ENCODE data around the gene CAP1. TPM values are rescaled to one million over a fixed set of nuclear protein-coding genes. Genes with fewer than 3 reads are reported as not detected.

CAP1 gene
- total and polyA plus RNA-seq, 10 of the 15 experiments (the other 5 are each of a cell fraction or from before 2014, with no cell fraction given) = 360 to 500 (median 431) TPM

DNA sequence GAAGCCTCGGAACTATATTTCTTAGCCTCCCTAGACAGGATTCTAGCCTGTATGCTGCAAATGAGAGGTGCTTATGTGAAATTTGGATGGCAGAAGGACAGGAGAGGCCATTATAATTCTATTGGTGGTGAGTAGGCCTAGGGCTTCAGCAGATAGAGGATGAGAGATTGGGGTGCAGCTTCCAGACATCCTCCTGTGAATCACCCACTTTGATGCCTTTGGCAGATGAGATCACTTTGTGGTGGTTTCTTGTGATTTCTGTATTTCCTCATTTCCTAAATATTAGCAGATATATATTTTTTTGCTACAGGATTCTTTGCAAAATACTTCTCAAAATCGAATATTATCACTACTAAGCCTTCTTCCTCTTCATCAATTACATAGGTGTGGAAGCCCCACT lies 48.3 kb upstream of the CAP1 start (continued):
- TF ChIP-seq, protein P1, sequence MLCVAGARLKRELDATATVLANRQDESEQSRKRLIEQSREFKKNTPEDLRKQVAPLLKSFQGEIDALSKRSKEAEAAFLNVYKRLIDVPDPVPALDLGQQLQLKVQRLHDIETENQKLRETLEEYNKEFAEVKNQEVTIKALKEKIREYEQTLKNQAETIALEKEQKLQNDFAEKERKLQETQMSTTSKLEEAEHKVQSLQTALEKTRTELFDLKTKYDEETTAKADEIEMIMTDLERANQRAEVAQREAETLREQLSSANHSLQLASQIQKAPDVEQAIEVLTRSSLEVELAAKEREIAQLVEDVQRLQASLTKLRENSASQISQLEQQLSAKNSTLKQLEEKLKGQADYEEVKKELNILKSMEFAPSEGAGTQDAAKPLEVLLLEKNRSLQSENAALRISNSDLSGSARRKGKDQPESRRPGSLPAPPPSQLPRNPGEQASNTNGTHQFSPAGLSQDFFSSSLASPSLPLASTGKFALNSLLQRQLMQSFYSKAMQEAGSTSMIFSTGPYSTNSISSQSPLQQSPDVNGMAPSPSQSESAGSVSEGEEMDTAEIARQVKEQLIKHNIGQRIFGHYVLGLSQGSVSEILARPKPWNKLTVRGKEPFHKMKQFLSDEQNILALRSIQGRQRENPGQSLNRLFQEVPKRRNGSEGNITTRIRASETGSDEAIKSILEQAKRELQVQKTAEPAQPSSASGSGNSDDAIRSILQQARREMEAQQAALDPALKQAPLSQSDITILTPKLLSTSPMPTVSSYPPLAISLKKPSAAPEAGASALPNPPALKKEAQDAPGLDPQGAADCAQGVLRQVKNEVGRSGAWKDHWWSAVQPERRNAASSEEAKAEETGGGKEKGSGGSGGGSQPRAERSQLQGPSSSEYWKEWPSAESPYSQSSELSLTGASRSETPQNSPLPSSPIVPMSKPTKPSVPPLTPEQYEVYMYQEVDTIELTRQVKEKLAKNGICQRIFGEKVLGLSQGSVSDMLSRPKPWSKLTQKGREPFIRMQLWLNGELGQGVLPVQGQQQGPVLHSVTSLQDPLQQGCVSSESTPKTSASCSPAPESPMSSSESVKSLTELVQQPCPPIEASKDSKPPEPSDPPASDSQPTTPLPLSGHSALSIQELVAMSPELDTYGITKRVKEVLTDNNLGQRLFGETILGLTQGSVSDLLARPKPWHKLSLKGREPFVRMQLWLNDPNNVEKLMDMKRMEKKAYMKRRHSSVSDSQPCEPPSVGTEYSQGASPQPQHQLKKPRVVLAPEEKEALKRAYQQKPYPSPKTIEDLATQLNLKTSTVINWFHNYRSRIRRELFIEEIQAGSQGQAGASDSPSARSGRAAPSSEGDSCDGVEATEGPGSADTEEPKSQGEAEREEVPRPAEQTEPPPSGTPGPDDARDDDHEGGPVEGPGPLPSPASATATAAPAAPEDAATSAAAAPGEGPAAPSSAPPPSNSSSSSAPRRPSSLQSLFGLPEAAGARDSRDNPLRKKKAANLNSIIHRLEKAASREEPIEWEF (IDR thresholded peaks at IDR 0.05; ENCODE audit: insufficient replicate concordance, low read depth, low read length) = no peak
- TF ChIP-seq NRF1 (conservative IDR thresholded peaks at IDR 0.05; ENCODE audit: low read depth, low read length) (no peak), TAF1 (IDR thresholded peaks at IDR 0.05; ENCODE audit: borderline replicate concordance, low read depth, low read length) (no peak), KDM1A (IDR thresholded peaks at IDR 0.05; ENCODE audit: borderline replicate concordance) (no peak), SUPT20H (IDR thresholded peaks at IDR 0.05; ENCODE audit: borderline replicate concordance, control insufficient read depth, low read depth, low read length) (no peak), CEBPB (IDR thresholded peaks at IDR 0.05; ENCODE audit: borderline replicate concordance in 1 of 2, low read depth in 2 of 2, low read length in 2 of 2) (no peak), POU2F2 (IDR thresholded peaks at IDR 0.05; ENCODE audit: borderline replicate concordance, low read depth, low read length) (no peak), ZNF384 (IDR thresholded peaks at IDR 0.05; ENCODE audit: borderline replicate concordance, low read depth, low read length) (no peak), TBL1XR1 (IDR thresholded peaks at IDR 0.05; ENCODE audit: low read depth, low read length) (no peak), FOS (IDR thresholded peaks at IDR 0.05; ENCODE audit: borderline replicate concordance, extremely low read depth, insufficient read length) (no peak), CBFB (IDR thresholded peaks at IDR 0.05; ENCODE audit: low read depth) (no peak), POLR2AphosphoS5 (IDR thresholded peaks at IDR 0.05; ENCODE audit: low read length) (no peak), RAD51 (IDR thresholded peaks at IDR 0.05) (no peak)
- TF ChIP-seq, protein P2, sequence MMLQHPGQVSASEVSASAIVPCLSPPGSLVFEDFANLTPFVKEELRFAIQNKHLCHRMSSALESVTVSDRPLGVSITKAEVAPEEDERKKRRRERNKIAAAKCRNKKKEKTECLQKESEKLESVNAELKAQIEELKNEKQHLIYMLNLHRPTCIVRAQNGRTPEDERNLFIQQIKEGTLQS (IDR thresholded peaks at IDR 0.05; ENCODE audit: borderline replicate concordance, extremely low read depth, low read depth, low read length) = no peak
- TF ChIP-seq, protein P3, sequence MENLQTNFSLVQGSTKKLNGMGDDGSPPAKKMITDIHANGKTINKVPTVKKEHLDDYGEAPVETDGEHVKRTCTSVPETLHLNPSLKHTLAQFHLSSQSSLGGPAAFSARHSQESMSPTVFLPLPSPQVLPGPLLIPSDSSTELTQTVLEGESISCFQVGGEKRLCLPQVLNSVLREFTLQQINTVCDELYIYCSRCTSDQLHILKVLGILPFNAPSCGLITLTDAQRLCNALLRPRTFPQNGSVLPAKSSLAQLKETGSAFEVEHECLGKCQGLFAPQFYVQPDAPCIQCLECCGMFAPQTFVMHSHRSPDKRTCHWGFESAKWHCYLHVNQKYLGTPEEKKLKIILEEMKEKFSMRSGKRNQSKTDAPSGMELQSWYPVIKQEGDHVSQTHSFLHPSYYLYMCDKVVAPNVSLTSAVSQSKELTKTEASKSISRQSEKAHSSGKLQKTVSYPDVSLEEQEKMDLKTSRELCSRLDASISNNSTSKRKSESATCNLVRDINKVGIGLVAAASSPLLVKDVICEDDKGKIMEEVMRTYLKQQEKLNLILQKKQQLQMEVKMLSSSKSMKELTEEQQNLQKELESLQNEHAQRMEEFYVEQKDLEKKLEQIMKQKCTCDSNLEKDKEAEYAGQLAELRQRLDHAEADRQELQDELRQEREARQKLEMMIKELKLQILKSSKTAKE (IDR thresholded peaks at IDR 0.05; ENCODE audit: low read depth, poor library complexity, severe bottlenecking) = no peak
